HTR-8/SVneo (cell line): Measurements from ENCODE around the gene RFT1.

Experiments
- DNase-seq: peaks from one replicate; pipeline ENCODE4 v3.0.0; 2011; ENCODE audit warnings: low spot score, mixed read lengths; ENCODE audit not compliant: insufficient read length
- FAIRE-seq: peaks from 2 replicates; lab custom pipeline; 2011; peaks lifted over from hg19 to GRCh38; lab: Jason Lieb, UNC

The RFT1 gene

DNA sequence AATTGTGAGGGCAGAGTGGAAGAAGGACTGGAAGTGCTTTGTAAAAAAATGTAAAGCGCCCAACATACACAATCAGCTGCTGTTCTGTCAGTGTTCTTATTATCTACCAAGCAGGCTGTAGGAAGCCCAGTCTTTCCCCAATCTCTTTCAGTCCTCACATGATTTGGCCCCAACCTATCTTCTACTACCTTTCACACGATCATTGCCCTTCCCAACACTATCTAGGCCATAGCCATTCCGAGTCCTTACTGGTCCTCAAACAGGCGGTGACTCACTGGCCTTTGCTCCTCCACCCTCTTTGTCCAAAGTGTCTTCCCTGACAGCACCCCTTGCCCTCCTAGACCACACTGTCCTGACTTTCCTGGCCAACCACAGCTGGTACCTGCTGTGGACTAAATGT lies 861 bp upstream of the RFT1 start:
- DNase-seq (no peak), FAIRE-seq (no peak)

DNA sequence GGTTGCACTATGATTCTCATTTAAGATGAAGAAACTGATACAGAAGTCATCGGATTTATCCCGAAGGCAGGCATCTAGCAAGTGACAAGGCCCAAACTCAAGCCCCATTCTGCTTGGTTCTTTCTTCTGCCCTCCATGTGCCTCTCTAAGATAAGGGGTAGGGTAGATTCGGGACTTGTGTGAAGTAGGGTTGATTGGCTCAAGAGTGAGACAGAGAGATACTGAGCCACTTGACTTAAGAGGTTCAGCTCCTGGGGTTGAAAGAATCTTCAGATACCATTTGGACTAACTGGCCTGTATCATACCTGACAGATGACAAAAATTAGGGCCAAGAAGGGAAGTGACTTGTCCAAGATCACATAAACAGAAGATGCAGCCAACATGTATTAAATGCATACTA lies 891 bp downstream of the RFT1 start:
- DNase-seq (no peak), FAIRE-seq (no peak)

DNA sequence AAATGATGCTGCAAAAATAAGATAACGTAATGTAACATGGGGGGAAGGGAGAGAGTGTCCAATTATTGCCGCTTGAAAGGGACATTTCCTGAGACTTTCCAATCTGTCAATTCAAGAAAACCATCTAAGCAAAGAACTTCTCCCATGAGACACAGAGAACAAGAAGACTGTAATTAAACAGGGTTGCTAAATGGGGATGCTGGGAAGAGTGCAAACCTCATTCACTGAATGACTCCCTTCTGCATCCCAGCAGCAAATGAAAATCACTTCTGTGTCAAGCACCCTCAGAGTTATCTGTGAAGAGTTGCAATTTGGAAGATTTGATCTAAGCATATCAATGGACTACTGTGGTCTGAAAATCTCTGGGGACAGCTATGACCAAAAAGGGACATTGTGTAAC lies 3.6 kb downstream of the RFT1 start:
- FAIRE-seq (no peak), DNase-seq (no peak)

DNA sequence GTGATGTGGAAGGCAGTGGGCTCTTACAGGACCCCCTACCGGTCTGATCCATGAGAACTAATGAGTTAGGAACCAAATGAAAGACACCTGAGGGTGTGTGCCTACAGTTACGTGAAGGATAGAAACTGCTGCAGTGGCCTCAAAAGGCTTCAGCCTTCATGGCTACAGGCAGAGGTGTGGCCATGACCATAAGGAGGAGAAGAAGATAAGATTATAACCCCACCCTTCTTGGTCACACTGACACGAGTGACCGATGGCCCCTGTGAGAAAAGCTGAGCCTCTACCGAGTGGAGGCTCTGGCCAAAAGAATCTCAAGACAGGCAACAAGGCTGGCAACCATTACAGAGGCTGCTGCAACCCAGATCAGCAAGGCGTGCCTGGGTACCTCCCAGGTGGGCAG lies 6.3 kb downstream of the RFT1 start:
- FAIRE-seq (no peak), DNase-seq (no peak)

DNA sequence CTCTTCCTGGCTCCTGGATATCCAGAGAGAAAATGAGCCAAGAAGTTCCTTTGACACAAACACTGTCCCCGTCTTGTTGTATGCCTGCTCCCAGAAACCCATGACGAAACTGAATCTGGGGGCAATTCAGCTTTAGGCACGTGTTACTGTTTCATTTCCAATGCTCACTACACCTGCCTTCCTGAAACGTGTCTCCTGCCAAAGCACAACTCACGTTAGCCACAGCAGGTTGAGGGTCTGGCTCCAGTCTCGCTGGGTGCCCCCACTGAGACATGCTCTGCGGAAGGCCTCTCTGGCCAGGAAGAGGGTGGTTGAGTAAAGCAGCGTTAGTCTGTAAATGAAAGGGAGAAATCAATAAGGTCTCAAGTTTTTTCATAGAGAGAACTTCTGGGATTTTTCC lies 6.7 kb downstream of the RFT1 start:
- no peak for FAIRE-seq
- no peak for DNase-seq

DNA sequence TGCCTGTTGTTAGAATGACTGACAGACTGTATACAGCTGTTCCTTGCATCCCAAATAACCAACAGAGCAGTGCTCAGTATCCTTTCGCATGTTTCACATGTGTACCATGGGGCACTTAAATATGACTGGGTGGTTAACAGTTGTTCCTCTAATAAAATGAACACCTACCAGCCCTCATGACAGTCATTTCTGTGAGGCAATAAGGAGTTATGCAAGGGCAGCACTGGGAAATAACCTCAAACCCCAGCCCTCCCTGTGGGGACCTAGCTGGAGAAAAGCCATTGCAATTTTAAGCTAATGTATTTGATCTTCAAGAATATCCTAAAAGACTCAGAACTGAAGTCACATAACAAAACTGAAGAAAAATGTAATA lies 7.3 kb downstream of the RFT1 start:
- no peak for DNase-seq
- no peak for FAIRE-seq

DNA sequence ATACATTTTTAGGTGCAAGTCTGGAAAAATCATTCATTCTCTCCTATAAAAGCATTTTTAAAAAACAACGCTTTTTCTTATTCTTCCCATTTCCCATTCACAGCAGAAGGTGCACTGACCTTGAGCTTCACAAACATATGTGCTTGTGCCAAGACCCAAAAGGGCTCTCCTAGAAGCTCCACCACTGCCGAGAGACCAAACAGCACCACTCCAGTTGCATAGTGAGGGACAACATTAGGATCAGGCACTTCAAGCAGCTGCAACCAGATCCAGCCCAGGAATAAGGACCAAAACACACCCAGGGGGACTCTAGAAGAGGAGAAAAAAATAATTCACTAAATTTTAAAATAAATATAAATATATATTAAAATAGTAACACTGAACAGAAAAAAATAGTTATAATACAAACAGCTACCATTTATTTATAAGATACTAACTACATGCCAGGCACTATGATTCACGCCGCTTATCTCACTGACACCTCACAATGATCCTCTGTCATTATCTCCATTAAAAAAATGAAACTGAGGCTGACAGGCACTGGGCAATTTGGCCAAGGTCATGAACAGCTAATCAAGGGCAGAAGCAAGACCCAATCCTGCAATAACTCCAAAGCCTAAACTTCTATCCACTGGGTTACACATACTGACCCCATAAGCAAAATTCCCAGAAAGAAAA lies 7.8 kb downstream of the RFT1 start:
- no peak for DNase-seq
- FAIRE-seq: no peak

DNA sequence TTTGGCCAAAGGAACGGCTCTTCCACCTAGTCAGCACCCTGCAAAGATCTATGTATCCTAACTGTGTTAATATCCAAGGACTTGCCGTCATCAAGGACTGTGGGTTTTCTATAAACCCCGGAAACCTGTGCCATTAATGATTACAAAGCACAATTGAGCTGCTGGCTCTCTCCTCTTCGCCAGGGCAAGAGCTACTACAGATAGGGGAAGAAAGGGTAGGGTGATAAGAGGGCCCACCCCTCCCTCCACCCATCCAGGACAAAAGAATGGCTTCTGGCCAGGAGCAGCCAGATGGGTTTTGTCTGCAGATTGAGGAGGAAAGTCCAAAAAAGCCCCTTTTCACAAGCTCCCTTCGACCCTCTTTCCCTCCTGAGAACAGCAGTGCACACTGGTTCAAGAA lies 9.9 kb downstream of the RFT1 start:
- FAIRE-seq (no peak), DNase-seq (no peak)

DNA sequence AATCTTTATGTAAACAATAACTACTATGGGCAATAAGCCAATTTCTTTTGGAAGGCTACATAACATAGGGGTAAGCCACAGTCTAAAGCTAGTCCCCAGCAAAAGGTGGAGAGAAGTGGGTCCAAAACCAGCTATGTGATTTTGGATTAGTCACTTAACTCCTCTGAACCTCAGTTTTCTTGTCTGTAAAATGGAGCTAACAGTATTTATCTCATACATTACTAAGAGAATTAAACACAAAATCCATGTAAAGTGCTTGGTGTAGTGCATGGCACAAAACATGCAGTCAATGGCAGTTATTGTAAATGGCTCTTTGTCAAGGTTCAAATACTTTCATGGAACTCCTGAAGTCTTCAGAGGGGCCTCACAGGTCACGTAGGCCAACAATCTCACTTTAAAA lies 13.3 kb downstream of the RFT1 start:
- FAIRE-seq: no peak
- DNase-seq: no peak

DNA sequence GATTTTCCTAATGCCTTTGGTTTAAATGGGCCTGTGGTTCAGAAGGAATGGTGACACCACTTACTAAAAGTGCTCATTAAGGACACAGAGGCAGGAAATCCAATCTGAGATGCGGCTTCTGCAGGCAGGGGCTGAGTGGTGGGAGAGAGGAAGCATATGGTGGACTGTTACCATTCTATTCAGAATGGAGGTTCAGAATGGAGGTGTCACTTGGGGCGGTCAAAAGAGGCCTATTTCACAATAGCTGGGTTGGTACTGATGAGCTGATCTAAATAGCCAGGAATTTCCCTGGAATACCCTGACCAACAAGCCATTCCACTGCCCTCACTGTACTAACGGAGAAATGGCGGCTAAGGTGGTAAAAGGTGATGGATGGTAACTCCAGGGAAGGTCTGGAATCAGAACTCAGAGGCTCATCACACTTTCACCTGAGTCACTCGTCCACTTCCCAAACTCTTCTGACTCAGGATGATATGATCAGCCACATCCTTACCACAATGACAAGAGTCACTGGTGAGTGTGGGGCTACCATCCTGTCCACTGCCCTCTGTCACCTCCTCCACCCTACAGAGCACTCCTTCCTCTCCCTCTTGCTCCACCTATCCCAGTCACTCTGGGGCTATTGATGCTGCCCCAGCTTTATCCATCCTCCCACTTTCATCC lies 15.7 kb downstream of the RFT1 start:
- DNase-seq (no peak), FAIRE-seq (no peak)

DNA sequence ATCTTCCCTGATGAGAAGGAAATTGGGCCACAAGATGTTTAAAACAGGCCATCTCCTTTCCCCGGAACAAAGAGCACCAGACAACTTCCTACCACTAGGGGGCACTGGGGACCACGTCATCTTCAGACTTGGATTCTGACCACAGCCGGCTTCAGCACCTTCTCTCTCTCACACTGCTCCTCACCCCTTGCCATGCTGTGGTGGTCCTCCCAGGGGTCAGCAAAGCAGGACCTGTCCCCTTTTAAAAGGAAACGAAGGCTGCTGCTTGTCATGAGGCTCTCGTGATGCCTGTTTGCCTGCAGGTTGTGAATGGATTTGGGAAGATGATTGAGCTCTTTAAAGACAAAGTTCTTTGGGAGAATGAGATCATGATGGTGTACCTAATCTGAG lies 16.2 kb downstream of the RFT1 start:
- DNase-seq (peak; percentile 89), FAIRE-seq (peak; percentile 49)

DNA sequence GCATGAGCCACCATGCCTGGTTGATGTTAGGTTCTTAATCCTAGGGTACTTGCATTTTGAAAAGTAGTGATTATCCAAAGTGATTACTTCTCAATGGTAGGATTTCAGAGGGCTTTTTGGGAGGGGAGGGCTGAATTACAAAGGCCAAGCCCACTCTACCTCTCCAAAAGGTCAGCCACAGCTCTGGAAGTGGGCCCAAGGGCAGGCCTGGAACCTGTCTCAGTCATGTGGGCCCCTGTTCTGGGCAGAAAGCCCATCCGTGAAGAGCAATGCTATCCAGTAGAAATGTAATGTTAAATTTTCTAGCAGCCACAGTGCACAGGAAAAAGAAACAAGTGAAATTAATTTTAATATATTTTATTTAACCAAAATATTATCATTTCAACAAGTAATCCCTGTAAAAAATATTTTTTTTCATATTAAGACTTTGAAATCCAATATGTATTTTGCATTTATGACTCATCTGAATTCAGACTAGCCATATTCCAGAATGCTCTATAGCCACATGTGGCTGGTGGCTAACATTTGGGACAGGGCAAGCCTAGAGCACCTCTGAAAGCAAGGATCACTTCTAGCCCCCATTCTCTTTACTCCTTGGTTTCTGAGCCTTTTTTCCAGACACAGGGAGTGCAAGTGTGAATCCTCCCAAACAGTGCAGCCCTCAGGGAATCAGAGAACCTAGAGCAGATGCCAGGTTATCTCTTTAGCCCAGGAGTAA lies 16.8 kb downstream of the RFT1 start:
- FAIRE-seq: no peak
- DNase-seq: no peak

DNA sequence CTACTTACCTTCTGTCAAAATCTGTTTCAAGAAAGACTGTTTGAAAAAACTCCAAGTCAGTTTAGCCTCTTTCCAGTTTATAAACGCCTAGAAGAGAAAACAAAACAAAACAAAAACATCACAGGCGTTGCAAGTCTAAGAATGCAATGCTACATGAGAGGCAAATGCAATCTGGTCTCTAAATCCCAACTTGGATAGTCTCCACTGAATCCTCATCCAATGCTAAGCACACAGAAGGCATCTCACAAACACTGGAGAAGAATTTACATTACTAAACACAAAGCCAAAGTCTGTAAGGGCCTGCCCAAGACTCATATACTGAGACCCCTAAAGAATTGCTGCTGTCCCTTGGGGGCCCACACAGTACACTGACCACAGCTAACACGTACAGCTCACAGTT lies 18.4 kb downstream of the RFT1 start:
- no peak for FAIRE-seq

DNA sequence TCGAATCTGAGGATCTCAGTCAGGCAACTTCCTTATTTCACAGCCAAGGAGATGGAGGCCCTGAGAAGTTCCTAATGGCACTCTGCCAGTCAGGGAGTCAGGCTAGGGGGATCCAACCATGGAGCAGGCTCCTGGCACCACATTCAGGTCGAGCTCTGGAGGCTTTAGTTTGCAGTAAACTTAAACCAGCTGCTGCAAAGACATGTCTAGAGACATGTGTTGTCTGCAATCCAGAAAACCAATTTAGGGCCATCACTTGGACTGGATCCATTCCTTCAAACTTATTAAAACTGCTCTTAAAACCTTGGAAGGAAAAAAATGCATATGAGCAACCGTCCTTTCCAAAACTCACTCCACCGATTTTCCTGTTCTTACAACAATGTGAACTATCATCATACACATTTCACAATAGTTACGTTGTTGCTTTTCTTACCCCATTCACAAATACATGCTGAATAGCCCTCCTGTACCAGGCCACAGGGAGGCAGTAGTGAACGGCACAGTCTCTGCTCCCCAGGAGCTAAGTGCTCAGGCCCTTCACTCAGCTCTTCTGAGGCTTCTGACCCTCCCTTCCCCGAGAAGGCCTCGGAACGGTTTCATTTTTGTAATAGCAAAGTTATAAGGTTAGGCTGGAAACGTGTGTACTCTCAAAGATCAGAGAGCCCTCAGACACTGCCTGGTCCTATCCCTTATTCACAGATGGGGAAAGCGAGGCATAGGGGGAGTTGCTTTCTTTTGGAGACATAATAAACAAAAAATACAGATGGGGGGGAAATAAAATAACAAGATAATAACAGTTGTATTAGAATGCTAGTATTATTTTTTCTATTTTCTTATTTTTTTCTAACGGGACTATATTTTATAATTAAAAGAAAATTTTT lies 20.1 kb downstream of the RFT1 start:
- DNase-seq (no peak), FAIRE-seq (peak; percentile 9)

More for the DNA sequence above, 18.4 kb downstream of the RFT1 start:
- no peak for DNase-seq

DNA sequence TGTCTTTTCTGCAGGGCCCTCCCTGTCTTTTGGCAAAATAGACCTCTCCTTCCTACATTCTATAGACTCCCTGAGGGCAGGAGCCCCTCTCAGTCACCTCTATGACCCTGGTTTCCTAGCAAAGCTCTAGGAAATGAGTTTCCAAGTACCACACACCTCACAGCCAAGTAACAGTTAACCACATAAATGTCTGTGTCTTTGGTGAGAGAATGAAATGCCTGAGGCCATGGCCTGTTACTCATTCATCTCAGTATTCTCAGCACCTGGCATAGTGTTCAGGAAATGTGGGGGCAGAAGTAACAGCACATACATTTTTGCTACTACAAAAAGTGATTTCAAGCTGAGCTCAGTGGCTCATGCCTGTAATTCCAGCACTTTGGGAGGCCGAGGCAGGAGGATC lies 21.0 kb downstream of the RFT1 start:
- FAIRE-seq: peak; percentile 49
- DNase-seq: peak; percentile 73

DNA sequence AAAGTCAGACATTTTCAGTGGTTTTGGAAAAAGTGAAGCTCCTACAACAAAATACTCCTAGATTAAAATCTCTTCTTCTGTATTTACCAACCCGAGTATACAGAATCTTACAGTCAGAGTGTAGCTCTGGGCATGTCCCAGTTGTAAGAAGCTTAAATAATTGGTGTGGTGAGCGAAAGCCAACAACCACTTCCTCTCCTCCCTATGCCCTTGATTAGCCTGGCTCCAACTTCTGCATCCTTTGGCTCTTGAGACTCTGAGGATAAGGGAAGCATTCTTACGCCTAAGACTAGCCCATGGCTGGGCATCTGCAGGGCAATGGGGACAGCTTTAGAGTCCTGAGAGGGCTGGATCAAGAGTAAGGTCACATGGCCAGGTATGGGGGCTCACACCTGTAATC lies 25.5 kb downstream of the RFT1 start:
- no peak for FAIRE-seq
- DNase-seq: no peak

DNA sequence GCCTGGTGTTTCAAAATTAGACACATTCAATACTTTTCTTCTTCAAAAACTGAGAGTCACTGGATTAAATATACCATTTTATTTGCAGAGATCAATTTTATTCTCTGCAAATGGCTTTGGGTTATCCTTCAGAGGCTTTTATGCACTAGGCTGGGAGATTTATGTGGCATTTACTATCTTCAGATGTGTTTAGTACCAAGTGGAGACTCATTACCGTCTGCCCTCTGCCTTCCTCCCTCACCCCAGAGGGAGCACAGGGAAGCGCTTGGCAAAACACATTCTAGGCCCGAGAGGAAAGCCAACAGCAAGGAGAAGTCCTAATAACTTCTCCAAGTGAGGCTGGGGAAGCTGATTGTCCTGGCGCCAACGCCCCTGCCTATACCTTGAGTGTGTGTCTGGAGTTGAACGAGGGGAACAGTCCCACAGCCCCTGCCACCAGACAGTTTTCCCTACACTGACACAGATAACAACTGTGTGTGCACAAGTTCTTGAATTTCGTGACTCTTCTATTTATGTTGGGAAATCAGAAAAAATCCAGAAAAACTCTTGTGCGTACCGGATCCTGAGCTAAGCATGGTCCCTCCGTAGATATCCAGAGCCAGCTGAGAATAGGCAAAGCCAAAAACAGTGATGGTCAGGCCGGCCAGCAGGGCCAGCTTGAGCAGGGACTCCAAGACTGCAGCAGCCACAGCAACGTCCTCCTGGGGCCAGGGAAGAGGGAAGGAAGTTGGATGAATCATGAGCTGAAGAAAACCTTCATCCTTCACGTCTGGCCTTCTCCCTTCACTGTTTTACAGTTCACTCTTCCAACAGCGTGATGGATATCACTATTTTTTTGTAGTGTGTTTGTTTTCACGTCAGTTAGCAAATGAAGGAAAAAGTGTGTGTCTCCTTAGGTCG lies 26.6 kb downstream of the RFT1 start:
- DNase-seq (no peak), FAIRE-seq (no peak)

DNA sequence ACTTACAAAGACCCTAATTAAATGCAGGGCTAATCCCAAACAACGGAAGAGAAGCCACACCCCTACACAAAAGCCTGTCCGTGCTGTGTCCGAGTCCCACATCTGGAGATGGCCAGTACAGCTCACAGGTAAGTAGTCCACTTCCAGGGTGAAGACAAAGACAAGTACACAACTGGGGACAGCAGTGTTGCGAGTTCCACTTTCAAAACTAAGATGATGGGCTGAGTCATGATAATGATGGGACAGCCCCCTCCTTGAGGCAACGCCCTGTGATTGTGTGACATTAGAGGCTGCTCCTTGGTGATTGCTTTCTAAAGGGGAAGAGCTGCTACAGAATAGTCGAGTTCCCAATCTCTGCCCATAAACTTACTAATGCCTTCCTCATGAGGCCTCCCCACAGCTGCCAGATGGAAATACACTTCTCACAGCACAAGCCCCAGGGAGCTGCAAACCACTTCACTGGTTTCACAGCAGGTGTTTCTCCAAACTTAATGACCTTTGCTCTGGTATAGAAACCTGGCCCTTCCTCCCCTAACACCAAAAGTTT lies 27.6 kb downstream of the RFT1 start:
- DNase-seq (no peak), FAIRE-seq (no peak)

DNA sequence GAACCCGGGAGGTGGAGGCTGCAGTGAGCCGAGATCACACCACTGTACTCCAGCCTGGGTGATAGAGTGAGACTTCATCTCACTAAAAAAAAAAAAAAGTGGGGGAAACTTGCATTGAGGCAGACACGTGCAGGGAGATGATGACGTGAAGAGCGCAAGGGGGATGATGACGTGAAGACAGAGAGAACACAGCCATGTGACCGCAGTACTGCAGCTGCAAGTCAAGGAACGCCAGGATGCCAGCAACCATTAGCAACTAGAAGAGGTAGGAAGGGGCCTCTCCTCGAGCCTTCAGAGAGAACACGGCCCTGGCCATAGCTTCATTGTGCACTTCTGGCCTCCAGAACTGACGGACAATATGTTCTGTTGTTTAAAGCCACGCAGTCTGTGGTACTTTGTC lies 28.3 kb downstream of the RFT1 start:
- DNase-seq (no peak), FAIRE-seq (no peak)
